HepG2 (cell line): ENCODE results near the gene CFL1. TPM values are rescaled to one million over a fixed set of nuclear protein-coding genes. Genes with fewer than 3 reads are reported as not detected.

ENCODE experiments used
- ATM ChIP-seq: fragments of 450-650 bp; IDR thresholded peaks from 2 replicates; pipeline ENCODE4 v1.7.1; 2017; ENCODE audit warnings: mild to moderate bottlenecking, borderline replicate concordance
- EEA1 ChIP-seq: sonication (generic); formaldehyde crosslinking; IDR thresholded peaks from 2 replicates; pipeline ENCODE4 v1.5.1; 2020; ENCODE audit warnings: mild to moderate bottlenecking, missing genetic modification reagents, borderline replicate concordance
- ELF4 ChIP-seq: sonication (generic); formaldehyde crosslinking; IDR thresholded peaks from 2 replicates; pipeline ENCODE4 v1.5.0; 2020; ENCODE audit warnings: missing genetic modification reagents, mild to moderate bottlenecking, moderate library complexity, borderline replicate concordance
- FOSL1 ChIP-seq: sonication (generic); formaldehyde crosslinking; IDR thresholded peaks from 2 replicates; pipeline ENCODE4 v1.9.0; 2021; ENCODE audit warnings: missing genetic modification reagents, borderline replicate concordance
- NR1H2 ChIP-seq: sonication (generic); formaldehyde crosslinking; IDR thresholded peaks from 2 replicates; pipeline ENCODE4 v1.8.1; 2022; ENCODE audit warnings: low read depth, missing genetic modification reagents, borderline replicate concordance
- PRMT3 ChIP-seq: sonication (generic); formaldehyde crosslinking; IDR thresholded peaks from 2 replicates; pipeline ENCODE4 v1.8.1; 2022; ENCODE audit warnings: low read depth, mild to moderate bottlenecking, moderate library complexity, missing genetic modification reagents, borderline replicate concordance
- RBFOX2 ChIP-seq: fragments of 200-400 bp; formaldehyde crosslinking; IDR thresholded peaks from 2 replicates; pipeline ENCODE4 v1.6.1; 2017; ENCODE audit warnings: low read depth, mild to moderate bottlenecking, low read length
- RFXANK ChIP-seq: IDR thresholded peaks from 2 replicates; pipeline ENCODE4 v1.6.1; 2016
- SALL1 ChIP-seq: sonication (generic); formaldehyde crosslinking; IDR thresholded peaks from 2 replicates; pipeline ENCODE4 v1.8.0; 2022; ENCODE audit warnings: mild to moderate bottlenecking, missing genetic modification reagents
- SRSF4 ChIP-seq: fragments of 200-400 bp; formaldehyde crosslinking; IDR thresholded peaks from one replicate; pipeline ENCODE4 v1.6.1; 2018; ENCODE audit warnings: mild to moderate bottlenecking, low read depth, low read length, moderate library complexity; ENCODE audit not compliant: poor library complexity, severe bottlenecking
- U2AF1 ChIP-seq: fragments of 200-400 bp; formaldehyde crosslinking; optimal IDR thresholded peaks from 2 replicates; pipeline ENCODE3; 2017; ENCODE audit warnings: mild to moderate bottlenecking, low read depth, low read length
- ZBTB21 ChIP-seq: sonication (generic); formaldehyde crosslinking; IDR thresholded peaks from 2 replicates; pipeline ENCODE4 v1.4.0; 2020; ENCODE audit warnings: missing genetic modification reagents
- ZBTB7A ChIP-seq: sonication (generic); formaldehyde crosslinking; IDR thresholded peaks from 2 replicates; pipeline ENCODE4 v1.8.0; 2022; ENCODE audit warnings: mild to moderate bottlenecking, missing genetic modification reagents
- ZNF331 ChIP-seq: sonication (generic); formaldehyde crosslinking; IDR thresholded peaks from 2 replicates; pipeline ENCODE4 v1.4.0; 2020; ENCODE audit warnings: missing genetic modification reagents
- ZNF563 ChIP-seq: sonication (generic); formaldehyde crosslinking; IDR thresholded peaks from 2 replicates; pipeline ENCODE4 v1.8.0; 2022; ENCODE audit warnings: mild to moderate bottlenecking, moderate library complexity, missing genetic modification reagents
- ZNF577 ChIP-seq: sonication (generic); formaldehyde crosslinking; IDR thresholded peaks from 2 replicates; pipeline ENCODE4 v1.4.0; 2020; ENCODE audit warnings: mild to moderate bottlenecking, low read depth, missing genetic modification reagents, borderline replicate concordance
- ZNF614 ChIP-seq: IDR thresholded peaks from 2 replicates; pipeline ENCODE4 v1.6.1; 2018; ENCODE audit warnings: missing biosample characterization, missing genetic modification reagents, inconsistent platforms, borderline replicate concordance
- ZNF652 ChIP-seq: IDR thresholded peaks from 2 replicates; pipeline ENCODE4 v1.6.1; 2016; ENCODE audit warnings: low read depth, borderline replicate concordance
- polyA plus RNA-seq, 8 experiments: library from polyadenylated mRNA; depleted of rRNA in 3 of 8; stranded (reverse) in 7 of 8; unstranded in 1 of 8; fragments of >200 nt; fragmentation: Illumina TruSeq in 4 of 8; extraction: Trizol in 4 of 8; gene quantifications; 2 replicates each; pipeline versions ENCODE4 v1.2.1 to v1.2.3, GENCODE V29; 2011 to 2016; ENCODE audit warnings: low read depth in 4 of 8, missing spikeins in 1 of 8, mixed read lengths in 1 of 8; ENCODE audit not compliant: insufficient read depth in 1 of 8
- total RNA-seq, 5 experiments: library from RNA; depleted of rRNA; stranded (reverse); fragments of >200 nt; fragmentation: Illumina TruSeq; extraction: Trizol; gene quantifications; 2 replicates each; pipeline ENCODE4 v1.2.3, GENCODE V29; 2016; ENCODE audit warnings: low read depth in 1 of 5
- TF ChIP-seq, protein P1 (sequence below): sonication (generic); formaldehyde crosslinking; IDR thresholded peaks from 2 replicates; pipeline ENCODE4 v1.9.0; 2022; ENCODE audit warnings: missing genetic modification reagents, mild to moderate bottlenecking, borderline replicate concordance
- TF ChIP-seq, protein P2 (sequence below): sonication (generic); formaldehyde crosslinking; IDR thresholded peaks from 2 replicates; pipeline ENCODE4 v1.8.1; 2022; ENCODE audit warnings: mild to moderate bottlenecking, missing genetic modification reagents
- TF ChIP-seq, protein P3 (sequence below): sonication (generic); formaldehyde crosslinking; conservative IDR thresholded peaks from 2 replicates; pipeline ENCODE4 v1.5.0; 2020; ENCODE audit warnings: missing genetic modification reagents
- TF ChIP-seq, protein P4 (sequence below): sonication (generic); formaldehyde crosslinking; IDR thresholded peaks from 2 replicates; pipeline ENCODE4 v1.5.1; 2020; ENCODE audit warnings: missing genetic modification reagents, mild to moderate bottlenecking, borderline replicate concordance

The CFL1 gene
- total and polyA plus RNA-seq, 2 of the 13 experiments (the other 11 are each of a cell fraction or from before 2014, with no cell fraction given), result 379 to 383 TPM

DNA sequence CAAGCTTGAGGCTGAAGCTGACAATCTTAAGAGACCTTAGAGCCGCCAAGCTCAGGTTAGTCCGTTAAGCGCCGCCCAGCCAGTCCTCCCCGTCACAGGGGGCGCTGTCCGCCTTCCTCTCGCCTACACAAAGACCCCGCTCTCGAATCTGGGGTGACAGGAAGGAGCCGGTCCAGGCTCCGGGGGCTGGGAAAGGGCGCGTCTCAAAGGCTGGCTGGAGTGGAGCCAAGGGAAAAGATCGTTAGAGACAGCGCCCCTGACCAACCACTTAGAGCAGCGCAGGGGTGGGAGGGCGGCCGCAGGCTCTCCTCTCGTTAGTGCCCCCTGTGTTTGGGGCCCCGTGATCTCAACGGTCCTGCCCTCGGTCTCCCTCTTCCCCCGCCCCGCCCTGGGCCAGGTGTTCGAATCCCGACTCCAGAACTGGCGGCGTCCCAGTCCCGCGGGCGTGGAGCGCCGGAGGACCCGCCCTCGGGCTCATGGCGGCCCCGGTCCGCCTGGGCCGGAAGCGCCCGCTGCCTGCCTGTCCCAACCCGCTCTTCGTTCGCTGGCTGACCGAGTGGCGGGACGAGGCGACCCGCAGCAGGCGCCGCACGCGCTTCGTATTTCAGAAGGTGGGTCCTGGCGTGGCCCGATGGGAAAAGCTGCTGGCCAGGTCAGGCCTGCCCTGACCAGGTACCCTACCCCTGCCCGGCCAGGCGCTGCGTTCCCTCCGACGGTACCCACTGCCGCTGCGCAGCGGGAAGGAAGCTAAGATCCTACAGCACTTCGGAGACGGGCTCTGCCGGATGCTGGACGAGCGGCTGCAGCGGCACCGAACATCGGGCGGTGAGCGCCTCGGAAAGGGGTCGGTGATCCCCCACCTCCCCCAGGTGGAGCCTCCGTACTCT, 2.5 kb upstream of the CFL1 start, which contains the start of gene MUS81 (continued):
- TF ChIP-seq, protein P1, sequence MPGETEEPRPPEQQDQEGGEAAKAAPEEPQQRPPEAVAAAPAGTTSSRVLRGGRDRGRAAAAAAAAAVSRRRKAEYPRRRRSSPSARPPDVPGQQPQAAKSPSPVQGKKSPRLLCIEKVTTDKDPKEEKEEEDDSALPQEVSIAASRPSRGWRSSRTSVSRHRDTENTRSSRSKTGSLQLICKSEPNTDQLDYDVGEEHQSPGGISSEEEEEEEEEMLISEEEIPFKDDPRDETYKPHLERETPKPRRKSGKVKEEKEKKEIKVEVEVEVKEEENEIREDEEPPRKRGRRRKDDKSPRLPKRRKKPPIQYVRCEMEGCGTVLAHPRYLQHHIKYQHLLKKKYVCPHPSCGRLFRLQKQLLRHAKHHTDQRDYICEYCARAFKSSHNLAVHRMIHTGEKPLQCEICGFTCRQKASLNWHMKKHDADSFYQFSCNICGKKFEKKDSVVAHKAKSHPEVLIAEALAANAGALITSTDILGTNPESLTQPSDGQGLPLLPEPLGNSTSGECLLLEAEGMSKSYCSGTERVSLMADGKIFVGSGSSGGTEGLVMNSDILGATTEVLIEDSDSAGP, result peak; percentile 83; the same call in 1 of the 2 replicates
- TF ChIP-seq SRSF4 (no peak), RBFOX2 (peak; percentile 86), EEA1 (CRISPR knock-in tag) (no peak; the same call in 1 of the 2 replicates), ZNF614 (CRISPR knock-in tag) (peak; percentile 54; the same call in 1 of the 2 replicates), ZNF577 (no peak), ATM (no peak), U2AF1 (peak; percentile 38), FOSL1 (CRISPR knock-in tag) (no peak), ELF4 (CRISPR knock-in tag) (peak; percentile 77; the same call in 1 of the 2 replicates), PRMT3 (no peak), ZNF652 (CRISPR knock-in tag) (no peak), ZNF563 (CRISPR knock-in tag) (peak; percentile 90), ZBTB7A (CRISPR knock-in tag) (0 out of 2 replicates have a peak, but pooled peaks have one; percentile 17), RFXANK (CRISPR knock-in tag) (no peak), ZNF331 (CRISPR knock-in tag) (peak; percentile 83), SALL1 (peak; percentile 65), ZBTB21 (CRISPR knock-in tag) (no peak), NR1H2 (CRISPR knock-in tag) (0 out of 2 replicates have a peak, but pooled peaks have one; percentile 0)
- TF ChIP-seq, protein P2, sequence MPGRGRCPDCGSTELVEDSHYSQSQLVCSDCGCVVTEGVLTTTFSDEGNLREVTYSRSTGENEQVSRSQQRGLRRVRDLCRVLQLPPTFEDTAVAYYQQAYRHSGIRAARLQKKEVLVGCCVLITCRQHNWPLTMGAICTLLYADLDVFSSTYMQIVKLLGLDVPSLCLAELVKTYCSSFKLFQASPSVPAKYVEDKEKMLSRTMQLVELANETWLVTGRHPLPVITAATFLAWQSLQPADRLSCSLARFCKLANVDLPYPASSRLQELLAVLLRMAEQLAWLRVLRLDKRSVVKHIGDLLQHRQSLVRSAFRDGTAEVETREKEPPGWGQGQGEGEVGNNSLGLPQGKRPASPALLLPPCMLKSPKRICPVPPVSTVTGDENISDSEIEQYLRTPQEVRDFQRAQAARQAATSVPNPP (CRISPR knock-in tag), result no peak
- TF ChIP-seq, protein P3, sequence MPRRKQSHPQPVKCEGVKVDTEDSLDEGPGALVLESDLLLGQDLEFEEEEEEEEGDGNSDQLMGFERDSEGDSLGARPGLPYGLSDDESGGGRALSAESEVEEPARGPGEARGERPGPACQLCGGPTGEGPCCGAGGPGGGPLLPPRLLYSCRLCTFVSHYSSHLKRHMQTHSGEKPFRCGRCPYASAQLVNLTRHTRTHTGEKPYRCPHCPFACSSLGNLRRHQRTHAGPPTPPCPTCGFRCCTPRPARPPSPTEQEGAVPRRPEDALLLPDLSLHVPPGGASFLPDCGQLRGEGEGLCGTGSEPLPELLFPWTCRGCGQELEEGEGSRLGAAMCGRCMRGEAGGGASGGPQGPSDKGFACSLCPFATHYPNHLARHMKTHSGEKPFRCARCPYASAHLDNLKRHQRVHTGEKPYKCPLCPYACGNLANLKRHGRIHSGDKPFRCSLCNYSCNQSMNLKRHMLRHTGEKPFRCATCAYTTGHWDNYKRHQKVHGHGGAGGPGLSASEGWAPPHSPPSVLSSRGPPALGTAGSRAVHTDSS, result no peak
- TF ChIP-seq, protein P4, sequence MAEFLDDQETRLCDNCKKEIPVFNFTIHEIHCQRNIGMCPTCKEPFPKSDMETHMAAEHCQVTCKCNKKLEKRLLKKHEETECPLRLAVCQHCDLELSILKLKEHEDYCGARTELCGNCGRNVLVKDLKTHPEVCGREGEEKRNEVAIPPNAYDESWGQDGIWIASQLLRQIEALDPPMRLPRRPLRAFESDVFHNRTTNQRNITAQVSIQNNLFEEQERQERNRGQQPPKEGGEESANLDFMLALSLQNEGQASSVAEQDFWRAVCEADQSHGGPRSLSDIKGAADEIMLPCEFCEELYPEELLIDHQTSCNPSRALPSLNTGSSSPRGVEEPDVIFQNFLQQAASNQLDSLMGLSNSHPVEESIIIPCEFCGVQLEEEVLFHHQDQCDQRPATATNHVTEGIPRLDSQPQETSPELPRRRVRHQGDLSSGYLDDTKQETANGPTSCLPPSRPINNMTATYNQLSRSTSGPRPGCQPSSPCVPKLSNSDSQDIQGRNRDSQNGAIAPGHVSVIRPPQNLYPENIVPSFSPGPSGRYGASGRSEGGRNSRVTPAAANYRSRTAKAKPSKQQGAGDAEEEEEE (CRISPR knock-in tag), result 0 out of 2 replicates have a peak, but pooled peaks have one; percentile 21
